ENCODE data around the gene CARS1. TPM values are rescaled to one million over a fixed set of nuclear protein-coding genes. Genes with fewer than 3 reads are reported as not detected.

Gene CARS1
- polyA plus RNA-seq, 1 of the 3 experiments (the other 2 are of a cell fraction) = 52.1 TPM

DNA sequence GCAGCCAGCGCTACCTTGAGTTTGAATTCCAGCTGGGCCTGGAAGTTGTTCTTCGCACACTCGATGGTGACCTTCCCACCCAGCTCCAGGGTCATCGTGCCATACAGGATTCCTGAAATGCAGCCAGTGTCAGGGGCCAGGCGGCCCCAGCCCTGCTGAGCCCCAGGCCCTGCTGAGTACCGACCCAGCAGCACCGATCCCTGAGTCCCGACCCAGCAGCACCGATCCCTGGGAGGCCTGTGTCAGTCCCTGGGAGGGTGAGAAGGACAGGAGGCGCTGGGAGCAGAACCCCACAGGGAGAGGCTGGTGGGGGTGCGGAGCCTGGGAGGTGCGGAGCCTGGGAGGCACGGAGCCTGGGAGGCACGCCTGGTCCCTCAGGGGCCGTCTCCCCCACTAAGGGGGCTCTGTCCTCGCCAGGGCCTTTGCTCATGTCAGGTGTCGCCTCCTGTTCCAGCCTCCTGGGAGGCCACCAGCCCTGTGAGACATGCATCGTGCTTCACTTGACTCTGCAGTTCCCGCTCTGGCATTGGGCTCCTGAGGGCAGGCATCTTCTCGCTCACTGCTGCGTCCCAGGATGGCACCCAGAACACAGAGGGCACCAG is 37.1 kb upstream of the CARS1 start:
- TF ChIP-seq CHD2 (IDR thresholded peaks at IDR 0.05; ENCODE audit: low read length, partially characterized antibody) = no peak
- no peak for TF ChIP-seq GATA2 (CRISPR knock-in tag; IDR thresholded peaks at IDR 0.05)
- H3K9me2 ChIP-seq = no peaks in the 10 kb centered on the region
- H3F3A ChIP-seq (replicated peaks; ENCODE audit: insufficient read depth) = peaks cover 13% of the 10 kb centered on the region
- H3K27ac ChIP-seq (ENCODE audit: low read depth in 2 of 2, low read length in 1 of 2) = no peak overlapping the region
- H3K9me3 ChIP-seq = no peaks in the 10 kb centered on the region
- no peaks in the 10 kb centered on the region for H3K27me3 ChIP-seq (ENCODE audit: insufficient read depth)
- H2AFZ ChIP-seq (ENCODE audit: low read depth) = no peak overlapping the region
- WGBS (ENCODE audit: low lambda C conversion rate) = 86% methylated on average over 12 of the region's 21 CpGs
- H3K4me3 ChIP-seq (ENCODE audit: low read depth in 2 of 2, low read length in 1 of 2) = no peak overlapping the region
- 0 out of 2 replicates have a peak, but pooled peaks cover 5% of the 10 kb centered on the region for H4K20me1 ChIP-seq (ENCODE audit: insufficient read depth)
- peaks cover 0 to 9% of the 10 kb centered on the region in 2 experiments; a peak in 2 of 4 replicates for H3K4me1 ChIP-seq (ENCODE audit: control insufficient read depth in 1 of 2, insufficient read depth in 2 of 2, low read depth in 1 of 2, low read length in 1 of 2)
- ChIA-PET CTCF (interaction anchor here (1.3 to 13.1 kb wide), 3 partner anchors 16 to 109 kb away, joined by 3 to 403 read pairs (median 68); no protein-coding TSS in a partner anchor), POLR2A (interaction anchor here (0.6 kb wide), 1 partner anchor 148 kb away, joined by 3 read pairs; no protein-coding TSS in a partner anchor)
- no peak overlapping the region for H3K9ac ChIP-seq
- H3K79me2 ChIP-seq (ENCODE audit: insufficient read depth) = no peaks in the 10 kb centered on the region
- no peak overlapping the region for H3K4me2 ChIP-seq
- no peak for DNase-seq
- peaks cover 2 to 11% of the 10 kb centered on the region in 2 experiments for H3K36me3 ChIP-seq (replicated peaks in 1 of 2; ENCODE audit: control insufficient read depth in 1 of 2, insufficient read depth in 2 of 2, low read length in 1 of 2)

DNA sequence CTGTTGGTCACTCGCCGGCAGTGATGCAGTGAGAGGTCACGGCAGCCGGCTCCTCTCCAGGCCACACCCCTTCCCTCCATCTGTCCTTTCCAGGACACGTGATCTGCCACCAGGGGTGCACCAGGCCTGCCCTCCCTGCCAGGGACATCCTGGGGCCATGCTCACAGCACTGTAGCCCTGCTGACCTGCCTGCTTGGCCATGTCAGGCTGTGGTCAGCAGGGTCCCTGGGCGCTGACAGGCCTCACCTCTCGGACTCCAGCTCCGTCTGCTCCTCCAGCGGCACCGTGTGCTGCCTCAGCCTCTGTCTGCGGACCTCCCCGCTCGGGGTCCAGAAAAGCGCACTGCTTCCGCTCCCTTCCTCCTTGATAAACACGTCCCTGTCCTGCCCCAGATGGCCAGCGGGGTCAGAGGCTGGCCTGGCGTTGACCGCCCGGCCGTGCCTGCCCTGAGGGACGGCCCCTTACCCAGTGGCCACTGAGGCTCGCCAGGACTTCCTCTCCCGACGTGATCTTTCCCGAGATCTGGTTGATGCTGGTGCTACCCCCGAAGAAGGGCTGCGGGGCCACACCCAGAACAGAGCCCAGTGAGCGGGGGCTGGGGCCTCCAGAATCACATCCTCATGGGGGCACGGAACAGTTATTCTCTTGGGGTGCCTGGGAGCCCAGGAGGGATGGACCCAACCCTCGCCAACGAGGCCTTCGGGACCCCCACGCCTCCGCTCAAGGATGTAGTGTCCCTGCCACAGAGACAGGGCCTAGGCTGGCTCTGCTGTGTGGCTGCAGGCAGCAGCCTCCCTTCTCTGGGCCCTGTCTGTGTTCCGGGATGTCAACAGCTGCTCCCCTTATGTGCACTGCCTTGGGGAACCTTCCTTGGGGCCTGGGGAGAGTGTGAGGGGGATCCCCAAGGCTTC is 36.3 kb upstream of the CARS1 start:
- no peaks in the 10 kb centered on the region for H3K79me2 ChIP-seq (ENCODE audit: insufficient read depth)
- no peak overlapping the region for H3K4me2 ChIP-seq
- no peak overlapping the region for H3K27ac ChIP-seq (ENCODE audit: low read depth in 2 of 2, low read length in 1 of 2)
- CTCF ChIA-PET = interaction anchor here (1.3 to 13.1 kb wide), 9 partner anchors 15 to 127 kb away, joined by 3 to 403 read pairs (median 28); no protein-coding TSS in a partner anchor
- no peaks in the 10 kb centered on the region for H3K9me3 ChIP-seq
- 95% methylated on average over 11 of the region's 36 CpGs for WGBS (ENCODE audit: low lambda C conversion rate)
- H3K4me3 ChIP-seq (ENCODE audit: low read depth in 2 of 2, low read length in 1 of 2) = no peak overlapping the region
- no peaks in the 10 kb centered on the region for H3K27me3 ChIP-seq (ENCODE audit: insufficient read depth)
- H4K20me1 ChIP-seq (ENCODE audit: insufficient read depth) = 0 out of 2 replicates have a peak, but pooled peaks cover 5% of the 10 kb centered on the region
- no peak overlapping the region for H3K9ac ChIP-seq
- DNase-seq = peak; percentile 52
- TF ChIP-seq POLR2AphosphoS5 (IDR thresholded peaks at IDR 0.05; ENCODE audit: low read depth, low read length) (no peak), TAF1 (IDR thresholded peaks at IDR 0.05; ENCODE audit: borderline replicate concordance, low read depth, low read length) (no peak), TEAD4 (IDR thresholded peaks at IDR 0.05; ENCODE audit: borderline replicate concordance, insufficient read depth) (no peak)
- H3K9me2 ChIP-seq = no peaks in the 10 kb centered on the region
- POLR2A ChIA-PET = no interaction called here
- H3F3A ChIP-seq (replicated peaks; ENCODE audit: insufficient read depth) = peaks cover 13% of the 10 kb centered on the region
- H3K36me3 ChIP-seq (replicated peaks in 1 of 2; ENCODE audit: control insufficient read depth in 1 of 2, insufficient read depth in 2 of 2, low read length in 1 of 2) = peaks cover 2 to 11% of the 10 kb centered on the region in 2 experiments
- peaks cover 0 to 9% of the 10 kb centered on the region in 2 experiments; a peak in 2 of 4 replicates for H3K4me1 ChIP-seq (ENCODE audit: control insufficient read depth in 1 of 2, insufficient read depth in 2 of 2, low read depth in 1 of 2, low read length in 1 of 2)
- no peak overlapping the region for H2AFZ ChIP-seq (ENCODE audit: low read depth)

DNA sequence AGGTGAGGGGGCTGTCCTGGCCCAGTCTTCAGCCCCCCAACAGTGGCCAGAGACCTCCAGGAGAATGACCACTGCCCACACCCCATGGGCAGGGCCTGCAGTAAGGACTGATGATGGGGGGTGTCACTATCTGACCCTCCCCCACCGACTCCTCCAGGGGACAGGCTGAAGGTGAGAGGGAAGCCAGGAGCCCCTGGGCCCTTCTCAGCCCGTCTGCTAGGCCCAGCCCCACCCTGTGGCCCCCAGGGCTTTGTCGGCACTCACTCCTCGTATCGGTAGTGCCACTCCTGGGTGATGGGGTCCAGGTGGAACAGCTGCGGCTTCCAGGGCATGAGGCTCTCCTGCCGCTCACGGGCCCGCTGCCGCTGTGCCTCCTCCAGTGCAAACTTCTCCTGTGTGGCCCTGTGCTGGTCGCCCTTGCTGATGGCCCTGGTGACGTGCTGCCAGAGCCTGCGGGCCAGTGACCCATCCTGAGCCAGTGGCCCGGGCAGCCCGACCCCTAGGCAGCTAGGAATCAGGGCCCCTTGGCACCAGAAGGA is 35.4 kb upstream of the CARS1 start:
- no peak overlapping the region for H3K4me2 ChIP-seq
- peaks cover 0 to 9% of the 10 kb centered on the region in 2 experiments; a peak in 2 of 4 replicates for H3K4me1 ChIP-seq (ENCODE audit: control insufficient read depth in 1 of 2, insufficient read depth in 2 of 2, low read depth in 1 of 2, low read length in 1 of 2)
- no peaks in the 10 kb centered on the region for H3K9me2 ChIP-seq
- H3K9ac ChIP-seq = no peak overlapping the region
- peak; percentile 41 for DNase-seq
- peaks cover 2 to 4% of the 10 kb centered on the region in 2 experiments for H3K36me3 ChIP-seq (replicated peaks in 1 of 2; ENCODE audit: control insufficient read depth in 1 of 2, insufficient read depth in 2 of 2, low read length in 1 of 2)
- peaks cover 13% of the 10 kb centered on the region for H3F3A ChIP-seq (replicated peaks; ENCODE audit: insufficient read depth)
- no peak overlapping the region for H3K27ac ChIP-seq (ENCODE audit: low read depth in 2 of 2, low read length in 1 of 2)
- no peaks in the 10 kb centered on the region for H3K27me3 ChIP-seq (ENCODE audit: insufficient read depth)
- WGBS (ENCODE audit: low lambda C conversion rate) = 78% methylated on average over 9 of the region's 15 CpGs
- CTCF ChIA-PET = interaction anchor here (0.9 to 13.1 kb wide), 19 partner anchors 12 to 561 kb away, joined by 3 to 403 read pairs (median 13); partner anchors contain the start of gene PHLDA2
- H2AFZ ChIP-seq (ENCODE audit: low read depth) = no peak overlapping the region
- 0 out of 2 replicates have a peak, but pooled peaks cover 5% of the 10 kb centered on the region for H4K20me1 ChIP-seq (ENCODE audit: insufficient read depth)
- no peak overlapping the region for H3K4me3 ChIP-seq (ENCODE audit: low read depth in 2 of 2, low read length in 1 of 2)
- H3K9me3 ChIP-seq = no peaks in the 10 kb centered on the region
- H3K79me2 ChIP-seq (ENCODE audit: insufficient read depth) = no peaks in the 10 kb centered on the region
- POLR2A ChIA-PET = no interaction called here
- TF ChIP-seq RAD21 (IDR thresholded peaks at IDR 0.05; ENCODE audit: low read length) (no peak), RCOR1 (IDR thresholded peaks at IDR 0.05; ENCODE audit: low read length) (no peak), MEF2A (IDR thresholded peaks at IDR 0.05; ENCODE audit: borderline replicate concordance, low read depth) (no peak), TCF12 (IDR thresholded peaks at IDR 0.05) (no peak), FOXM1 (IDR thresholded peaks at IDR 0.05; ENCODE audit: low read depth) (no peak), NFIC (IDR thresholded peaks at IDR 0.05; ENCODE audit: borderline replicate concordance) (no peak), JUND (IDR thresholded peaks at IDR 0.05) (no peak), TAF1 (IDR thresholded peaks at IDR 0.05; ENCODE audit: borderline replicate concordance, low read depth, low read length) (no peak), SIN3A (IDR thresholded peaks at IDR 0.05; ENCODE audit: borderline replicate concordance, low read depth, low read length) (no peak), ELF1 (IDR thresholded peaks at IDR 0.05) (no peak)
- TF ChIP-seq, protein P1, sequence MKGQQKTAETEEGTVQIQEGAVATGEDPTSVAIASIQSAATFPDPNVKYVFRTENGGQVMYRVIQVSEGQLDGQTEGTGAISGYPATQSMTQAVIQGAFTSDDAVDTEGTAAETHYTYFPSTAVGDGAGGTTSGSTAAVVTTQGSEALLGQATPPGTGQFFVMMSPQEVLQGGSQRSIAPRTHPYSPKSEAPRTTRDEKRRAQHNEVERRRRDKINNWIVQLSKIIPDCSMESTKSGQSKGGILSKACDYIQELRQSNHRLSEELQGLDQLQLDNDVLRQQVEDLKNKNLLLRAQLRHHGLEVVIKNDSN (IDR thresholded peaks at IDR 0.05; ENCODE audit: borderline replicate concordance, low read depth) = no peak
- TF ChIP-seq, protein P2, sequence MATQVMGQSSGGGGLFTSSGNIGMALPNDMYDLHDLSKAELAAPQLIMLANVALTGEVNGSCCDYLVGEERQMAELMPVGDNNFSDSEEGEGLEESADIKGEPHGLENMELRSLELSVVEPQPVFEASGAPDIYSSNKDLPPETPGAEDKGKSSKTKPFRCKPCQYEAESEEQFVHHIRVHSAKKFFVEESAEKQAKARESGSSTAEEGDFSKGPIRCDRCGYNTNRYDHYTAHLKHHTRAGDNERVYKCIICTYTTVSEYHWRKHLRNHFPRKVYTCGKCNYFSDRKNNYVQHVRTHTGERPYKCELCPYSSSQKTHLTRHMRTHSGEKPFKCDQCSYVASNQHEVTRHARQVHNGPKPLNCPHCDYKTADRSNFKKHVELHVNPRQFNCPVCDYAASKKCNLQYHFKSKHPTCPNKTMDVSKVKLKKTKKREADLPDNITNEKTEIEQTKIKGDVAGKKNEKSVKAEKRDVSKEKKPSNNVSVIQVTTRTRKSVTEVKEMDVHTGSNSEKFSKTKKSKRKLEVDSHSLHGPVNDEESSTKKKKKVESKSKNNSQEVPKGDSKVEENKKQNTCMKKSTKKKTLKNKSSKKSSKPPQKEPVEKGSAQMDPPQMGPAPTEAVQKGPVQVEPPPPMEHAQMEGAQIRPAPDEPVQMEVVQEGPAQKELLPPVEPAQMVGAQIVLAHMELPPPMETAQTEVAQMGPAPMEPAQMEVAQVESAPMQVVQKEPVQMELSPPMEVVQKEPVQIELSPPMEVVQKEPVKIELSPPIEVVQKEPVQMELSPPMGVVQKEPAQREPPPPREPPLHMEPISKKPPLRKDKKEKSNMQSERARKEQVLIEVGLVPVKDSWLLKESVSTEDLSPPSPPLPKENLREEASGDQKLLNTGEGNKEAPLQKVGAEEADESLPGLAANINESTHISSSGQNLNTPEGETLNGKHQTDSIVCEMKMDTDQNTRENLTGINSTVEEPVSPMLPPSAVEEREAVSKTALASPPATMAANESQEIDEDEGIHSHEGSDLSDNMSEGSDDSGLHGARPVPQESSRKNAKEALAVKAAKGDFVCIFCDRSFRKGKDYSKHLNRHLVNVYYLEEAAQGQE (IDR thresholded peaks at IDR 0.05; ENCODE audit: low read depth, low read length) = no peak
